ENCODE measurements around the gene PLBD2. TPM values are rescaled to one million over a fixed set of nuclear protein-coding genes. Genes with fewer than 3 reads are reported as not detected.

Gene PLBD2
- total RNA-seq, 1 experiment from 2014 or later, result 36.8 TPM

DNA sequence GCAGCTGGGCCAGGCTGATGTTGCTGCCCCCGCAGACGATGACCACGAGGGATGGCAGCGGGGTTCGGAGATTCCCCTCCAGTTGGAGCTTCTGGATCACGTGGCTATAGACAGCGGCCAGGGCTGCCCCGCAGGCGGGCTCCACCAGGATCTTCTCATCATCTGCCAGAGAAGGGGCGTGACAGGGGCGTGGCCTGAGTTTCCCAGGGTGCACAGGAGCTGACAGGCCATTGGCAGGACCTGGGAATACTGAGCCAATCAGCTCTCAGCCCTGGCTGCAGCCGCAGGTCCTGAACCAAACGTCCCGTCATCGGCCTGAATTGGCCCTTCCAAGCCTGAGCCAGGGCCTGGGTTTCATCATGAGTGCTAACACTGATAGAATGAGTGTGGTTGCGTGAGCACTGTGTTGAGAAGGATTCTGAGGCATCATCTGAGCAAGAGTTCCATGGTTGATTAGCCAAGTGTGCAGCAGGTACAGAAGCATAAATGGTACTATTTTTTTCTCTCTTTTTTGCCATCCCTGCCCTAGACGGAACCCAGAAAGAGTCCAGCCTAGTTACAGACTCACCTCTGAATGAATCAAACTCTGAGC lies 34.7 kb downstream of the PLBD2 start:
- Histone ChIP-seq H3K9me3 (ENCODE audit: low read depth, low read length, poor library complexity, severe bottlenecking) (no peaks in the 10 kb centered on the region), H3K27me3 (replicated peaks; ENCODE audit: insufficient read depth, low read depth, low read length, poor library complexity) (no peaks in the 10 kb centered on the region), H3K27ac (ENCODE audit: low read depth, low read length, poor library complexity, severe bottlenecking) (no peak overlapping the region), H3K4me3 (ENCODE audit: low read depth, low read length, poor library complexity, severe bottlenecking) (no peak overlapping the region), H3K36me3 (ENCODE audit: insufficient read depth, low read length, poor library complexity, severe bottlenecking) (no peaks in the 10 kb centered on the region), H3K4me1 (ENCODE audit: insufficient read depth, low read length, poor library complexity, severe bottlenecking) (no peaks in the 10 kb centered on the region)
- intact Hi-C loops (cut with micrococcal nuclease; ENCODE audit: unreplicated experiment), result no loop called here
- no peak for DNase-seq (ENCODE audit: low spot score)
- POLR2A ChIA-PET (ENCODE audit: low non-redundant PET), result interaction anchor here (0.7 kb wide), 1 partner anchor 330 kb away, joined by 11 read pairs; no protein-coding TSS in a partner anchor
- no peak for TF ChIP-seq EZH2 (IDR thresholded peaks at IDR 0.05; ENCODE audit: borderline replicate concordance, low read depth, low read length, poor library complexity, severe bottlenecking)
- TF ChIP-seq, protein P1, sequence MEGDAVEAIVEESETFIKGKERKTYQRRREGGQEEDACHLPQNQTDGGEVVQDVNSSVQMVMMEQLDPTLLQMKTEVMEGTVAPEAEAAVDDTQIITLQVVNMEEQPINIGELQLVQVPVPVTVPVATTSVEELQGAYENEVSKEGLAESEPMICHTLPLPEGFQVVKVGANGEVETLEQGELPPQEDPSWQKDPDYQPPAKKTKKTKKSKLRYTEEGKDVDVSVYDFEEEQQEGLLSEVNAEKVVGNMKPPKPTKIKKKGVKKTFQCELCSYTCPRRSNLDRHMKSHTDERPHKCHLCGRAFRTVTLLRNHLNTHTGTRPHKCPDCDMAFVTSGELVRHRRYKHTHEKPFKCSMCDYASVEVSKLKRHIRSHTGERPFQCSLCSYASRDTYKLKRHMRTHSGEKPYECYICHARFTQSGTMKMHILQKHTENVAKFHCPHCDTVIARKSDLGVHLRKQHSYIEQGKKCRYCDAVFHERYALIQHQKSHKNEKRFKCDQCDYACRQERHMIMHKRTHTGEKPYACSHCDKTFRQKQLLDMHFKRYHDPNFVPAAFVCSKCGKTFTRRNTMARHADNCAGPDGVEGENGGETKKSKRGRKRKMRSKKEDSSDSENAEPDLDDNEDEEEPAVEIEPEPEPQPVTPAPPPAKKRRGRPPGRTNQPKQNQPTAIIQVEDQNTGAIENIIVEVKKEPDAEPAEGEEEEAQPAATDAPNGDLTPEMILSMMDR (conservative IDR thresholded peaks at IDR 0.05; ENCODE audit: low read depth, low read length), result no peak
- no TSS peak for BruUV-seq (replicated peaks)
- CTCF ChIA-PET, result no interaction called here

DNA sequence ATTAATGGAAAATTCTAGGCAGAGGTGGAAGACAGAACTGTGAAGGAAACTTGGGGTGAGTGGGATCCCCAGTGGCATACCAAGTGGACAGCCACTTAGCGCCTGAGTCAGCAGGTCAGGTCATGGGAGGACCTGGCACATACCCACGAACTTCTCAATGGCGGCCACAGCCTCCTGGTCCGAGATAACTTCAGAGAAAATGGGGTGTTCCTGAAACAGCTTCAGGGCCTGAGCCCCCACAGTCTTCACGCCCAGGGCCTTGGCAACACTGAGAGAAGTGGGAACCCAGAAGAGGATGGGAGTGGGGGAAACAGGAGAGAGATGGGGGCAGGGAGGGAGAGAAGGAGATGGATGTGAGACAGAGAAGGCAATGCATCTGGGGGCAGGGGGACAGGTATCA lies 35.4 kb downstream of the PLBD2 start:
- POLR2A ChIA-PET (ENCODE audit: low non-redundant PET), result interaction anchor here (0.7 kb wide), 1 partner anchor 331 kb away, joined by 11 read pairs; no protein-coding TSS in a partner anchor
- no TSS peak for BruUV-seq (replicated peaks)
- no peak for TF ChIP-seq EZH2 (IDR thresholded peaks at IDR 0.05; ENCODE audit: borderline replicate concordance, low read depth, low read length, poor library complexity, severe bottlenecking)
- TF ChIP-seq, protein P1 (conservative IDR thresholded peaks at IDR 0.05; ENCODE audit: low read depth, low read length), result no peak

DNA sequence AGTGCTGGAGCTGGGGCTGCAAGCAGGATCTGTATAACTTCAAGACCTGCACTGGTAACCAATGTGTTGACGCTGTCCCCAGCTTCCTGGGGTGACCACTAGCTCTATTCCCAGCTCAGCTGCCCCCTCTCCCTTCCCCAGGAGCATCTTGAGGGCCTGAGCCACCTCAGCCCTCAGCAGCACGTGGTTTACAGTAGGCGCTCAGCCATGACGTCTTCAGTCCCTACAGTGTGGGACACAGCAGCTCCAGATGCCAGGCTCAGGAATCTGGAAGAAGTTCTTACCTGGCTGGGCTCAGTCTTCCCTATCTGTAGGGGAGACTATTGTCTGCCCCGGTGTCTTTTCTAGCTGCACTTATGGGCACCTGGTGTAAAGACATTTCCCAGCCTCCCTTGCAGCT lies 36.7 kb downstream of the PLBD2 start:
- no peak overlapping the region for H3K4me3 ChIP-seq (ENCODE audit: low read depth, low read length, poor library complexity, severe bottlenecking)
- intact Hi-C loops (cut with micrococcal nuclease; ENCODE audit: unreplicated experiment), result no loop called here
- DNase-seq (ENCODE audit: low spot score), result no peak
- no peak for TF ChIP-seq EZH2 (IDR thresholded peaks at IDR 0.05; ENCODE audit: borderline replicate concordance, low read depth, low read length, poor library complexity, severe bottlenecking)
- TF ChIP-seq, protein P1 (conservative IDR thresholded peaks at IDR 0.05; ENCODE audit: low read depth, low read length), result no peak
- ChIA-PET CTCF (no interaction called here), POLR2A (ENCODE audit: low non-redundant PET) (no interaction called here)
- no peaks in the 10 kb centered on the region for H3K4me1 ChIP-seq (ENCODE audit: insufficient read depth, low read length, poor library complexity, severe bottlenecking)
- BruUV-seq (replicated peaks), result no TSS peak
- no peak overlapping the region for H3K27ac ChIP-seq (ENCODE audit: low read depth, low read length, poor library complexity, severe bottlenecking)
- no peaks in the 10 kb centered on the region for H3K36me3 ChIP-seq (ENCODE audit: insufficient read depth, low read length, poor library complexity, severe bottlenecking)
- H3K27me3 ChIP-seq (replicated peaks; ENCODE audit: insufficient read depth, low read depth, low read length, poor library complexity), result no peaks in the 10 kb centered on the region
- H3K9me3 ChIP-seq (ENCODE audit: low read depth, low read length, poor library complexity, severe bottlenecking), result no peaks in the 10 kb centered on the region

More for the DNA sequence above, 35.4 kb downstream of the PLBD2 start:
- CTCF ChIA-PET, result interaction anchor here (0.7 kb wide), 1 partner anchor 197 kb away, joined by 4 read pairs; no protein-coding TSS in a partner anchor
- no peak overlapping the region for H3K27ac ChIP-seq (ENCODE audit: low read depth, low read length, poor library complexity, severe bottlenecking)
- no peaks in the 10 kb centered on the region for H3K4me1 ChIP-seq (ENCODE audit: insufficient read depth, low read length, poor library complexity, severe bottlenecking)
- no peak for DNase-seq (ENCODE audit: low spot score)
- H3K4me3 ChIP-seq (ENCODE audit: low read depth, low read length, poor library complexity, severe bottlenecking), result no peak overlapping the region
- no peaks in the 10 kb centered on the region for H3K27me3 ChIP-seq (replicated peaks; ENCODE audit: insufficient read depth, low read depth, low read length, poor library complexity)
- no peaks in the 10 kb centered on the region for H3K36me3 ChIP-seq (ENCODE audit: insufficient read depth, low read length, poor library complexity, severe bottlenecking)
- intact Hi-C loops (cut with micrococcal nuclease; ENCODE audit: unreplicated experiment), result no loop called here
- H3K9me3 ChIP-seq (ENCODE audit: low read depth, low read length, poor library complexity, severe bottlenecking), result no peaks in the 10 kb centered on the region

All from A673 (cell line).